HepG2 (cell line): ENCODE results near the gene A1CF. TPM values are rescaled to one million over a fixed set of nuclear protein-coding genes. Genes with fewer than 3 reads are reported as not detected.
"Not testable (repeated sequence)": the region's sequence is repeated elsewhere in the genome, so short reads cannot be mapped to it uniquely, and the experiment has no call there.

Experiments used
- ATAC-seq: fragments of 200-7000 bp; cut with Tn5 transposase; 3 replicates; pipeline ENCODE4 v1.9.1; 2020; ENCODE audit warnings: mild to moderate bottlenecking, moderate library complexity
- BruUV-seq: library from RNA; stranded (reverse); fragments of 400-500 nt; replicated peaks from 2 replicates; lab custom pipeline; 2021; lab: Mats Ljungman, UMichigan
- CTCF ChIA-PET: fragments of 300-600 bp; formaldehyde crosslinking; extraction: SDS; loops from one replicate; lab custom pipeline; 2021; ENCODE audit warnings: low total read pairs, inconsistent platforms, low intra/inter-chr PET ratio; lab: Yijun Ruan, JAX
- POLR2A ChIA-PET: fragments of 350-600 bp; sonication (Branson Sonifier 250); formaldehyde crosslinking; loops from one replicate; lab custom pipeline; 2020; ENCODE audit warnings: antibody characterized with exemption, inconsistent platforms; lab: Yijun Ruan, JAX
- DNase-seq: peaks from one replicate; pipeline ENCODE4 v3.0.0-alpha.2; 2015; ENCODE audit warnings: low spot score
- FAIRE-seq: peaks from 3 replicates; lab custom pipeline; 2011; peaks lifted over from hg19 to GRCh38; lab: Jason Lieb, UNC
- H2AFZ ChIP-seq: one replicate; pipeline ENCODE4 v1.6.1; 2011; ENCODE audit warnings: low read length, inconsistent platforms
- H3K27ac ChIP-seq: fragments of 300-600 bp; 3 replicates; pipeline ENCODE4 v1.8.0; 2011; ENCODE audit warnings: mixed run types, mild to moderate bottlenecking, mixed read lengths, low read length, inconsistent platforms; ENCODE audit not compliant: insufficient read depth; ENCODE audit errors: extremely low read length
- H3K27me3 ChIP-seq, 2 experiments: fragments of 200-600 bp in 1 of 2; 2 replicates in 1 of 2; 3 replicates in 1 of 2; pipeline versions ENCODE4 v1.6.0 to v1.8.0; 2011; ENCODE audit warnings: low read length in 2 of 2, mild to moderate bottlenecking in 2 of 2, moderate library complexity in 2 of 2, inconsistent platforms in 1 of 2; ENCODE audit not compliant: insufficient read depth in 2 of 2, control insufficient read depth in 1 of 2
- H3K36me3 ChIP-seq, 2 experiments: fragments of 200-600 bp in 1 of 2; replicated peaks in 1 of 2; 2 replicates in 1 of 2; 3 replicates in 1 of 2; pipeline versions ENCODE4 v1.5.1 to v1.8.0; 2011; ENCODE audit warnings: low read length in 2 of 2, inconsistent platforms in 1 of 2; ENCODE audit not compliant: insufficient read depth in 2 of 2, control insufficient read depth in 1 of 2
- H3K4me1 ChIP-seq: 2 replicates; pipeline ENCODE4 v1.5.1; 2012; ENCODE audit warnings: low read length, inconsistent platforms; ENCODE audit not compliant: insufficient read depth
- H3K4me2 ChIP-seq: 2 replicates; pipeline ENCODE4 v1.6.0; 2011; ENCODE audit warnings: low read depth, low read length, inconsistent platforms
- H3K4me3 ChIP-seq, 3 experiments: fragments of 200-600 bp in 1 of 3; sonication (generic), shearing (Covaris generic) in 1 of 3; replicated peaks in 1 of 3; 2 replicates each; pipeline ENCODE4 v1.5.1; 2011 to 2016; ENCODE audit warnings: low read length in 3 of 3, inconsistent platforms in 2 of 3, low read depth in 2 of 3, mild to moderate bottlenecking in 2 of 3, control low read depth in 1 of 3, mixed read lengths in 1 of 3; ENCODE audit not compliant: insufficient read depth in 1 of 3
- H3K79me2 ChIP-seq: one replicate; pipeline ENCODE4 v1.6.1; 2011; ENCODE audit warnings: low read length, inconsistent platforms; ENCODE audit not compliant: insufficient read depth
- H3K9ac ChIP-seq: 2 replicates; pipeline ENCODE4 v1.6.0; 2011; ENCODE audit warnings: mild to moderate bottlenecking, low read depth, low read length, inconsistent platforms; ENCODE audit not compliant: insufficient read depth
- H3K9me3 ChIP-seq: 2 replicates; pipeline ENCODE4 v1.5.1; 2012; ENCODE audit warnings: mild to moderate bottlenecking, low read length
- H4K20me1 ChIP-seq: 2 replicates; pipeline ENCODE4 v1.6.0; 2011; ENCODE audit warnings: inconsistent platforms, mild to moderate bottlenecking, low read length, moderate library complexity; ENCODE audit not compliant: insufficient read depth
- ELF1 ChIP-seq: sonication (generic); formaldehyde crosslinking; IDR thresholded peaks from 2 replicates; pipeline ENCODE4 v1.4.0; 2020; ENCODE audit warnings: missing genetic modification reagents
- ZBTB4 ChIP-seq: sonication (generic); formaldehyde crosslinking; IDR thresholded peaks from 2 replicates; pipeline ENCODE4 v1.4.0; 2020; ENCODE audit warnings: missing genetic modification reagents, mild to moderate bottlenecking, borderline replicate concordance
- WGBS: methylation state at CpG from one replicate; pipeline ENCODE4 v1.1.6; 2017; ENCODE audit warnings: low lambda C conversion rate; 5-methylcytosine and 5-hydroxymethylcytosine counted together
- in situ Hi-C: cut with HindIII; loops from 2 replicates; pipeline ENCODE4 v1.10.0; 2017; ENCODE audit warnings: low pct_unique_long_range_greater_than_20kb; ENCODE audit not compliant: extremely low pct_ligation_motif_present
- intact Hi-C: fragments of 100-400 bp; cut with micrococcal nuclease; formaldehyde crosslinking; loops from one replicate; pipeline ENCODE4 v1.10.0; 2022; ENCODE audit not compliant: unreplicated experiment
- polyA plus RNA-seq, 8 experiments: library from polyadenylated mRNA; depleted of rRNA in 3 of 8; stranded (reverse) in 7 of 8; unstranded in 1 of 8; fragments of >200 nt; fragmentation: Illumina TruSeq in 4 of 8; extraction: Trizol in 4 of 8; gene quantifications; 2 replicates each; pipeline versions ENCODE4 v1.2.1 to v1.2.3, GENCODE V29; 2011 to 2016; ENCODE audit warnings: low read depth in 4 of 8, missing spikeins in 1 of 8, mixed read lengths in 1 of 8; ENCODE audit not compliant: insufficient read depth in 1 of 8
- total RNA-seq, 5 experiments: library from RNA; depleted of rRNA; stranded (reverse); fragments of >200 nt; fragmentation: Illumina TruSeq; extraction: Trizol; gene quantifications; 2 replicates each; pipeline ENCODE4 v1.2.3, GENCODE V29; 2016; ENCODE audit warnings: low read depth in 1 of 5

Gene A1CF
- total and polyA plus RNA-seq, 2 of the 13 experiments (the other 11 are each of a cell fraction or from before 2014, with no cell fraction given), result 56.1 to 58.1 TPM

GRCh38 chr10:50927522-50928189 is 42.2 kb upstream of the A1CF start:
- 6% methylated on average over 2 of the region's 2 CpGs for WGBS
- Histone ChIP-seq H3K4me2 (no peak overlapping the region), H3K9ac (no peak overlapping the region), H2AFZ (no peak overlapping the region), H3K27me3 (no peaks in the 10 kb centered on the region), H3K79me2 (no peaks in the 10 kb centered on the region), H3K9me3 (peaks cover 15% of the 10 kb centered on the region), H3K36me3 (no peaks in the 10 kb centered on the region), H4K20me1 (no peaks in the 10 kb centered on the region), H3K27ac (no peak overlapping the region), H3K4me3 (no peak overlapping the region), H3K4me1 (no peaks in the 10 kb centered on the region)
- FAIRE-seq (no peak), ATAC-seq (no peak), DNase-seq (no peak)
- in situ Hi-C loops (no loop called here), intact Hi-C loops (no loop called here)
- ChIA-PET CTCF (no interaction called here), POLR2A (no interaction called here)
- no peak for TF ChIP-seq ELF1 (CRISPR knock-in tag)
- no peak for TF ChIP-seq ZBTB4 (CRISPR knock-in tag)
- BruUV-seq, result no TSS peak

- in situ Hi-C loops, result not testable (repeated sequence)
Measured at GRCh38 chr10:50923471-50923870, 38.0 kb upstream of the A1CF start.

More at GRCh38 chr10:50923471-50923870, 38.0 kb upstream of the A1CF start:
- H3K4me3 ChIP-seq, H3K79me2 ChIP-seq, intact Hi-C loops, POLR2A ChIA-PET, H3K4me1 ChIP-seq, DNase-seq, BruUV-seq, H3K27ac ChIP-seq, CTCF ChIA-PET, H2AFZ ChIP-seq, ATAC-seq, H3K36me3 ChIP-seq, H3K27me3 ChIP-seq, H3K4me2 ChIP-seq, H4K20me1 ChIP-seq, H3K9ac ChIP-seq, FAIRE-seq: not testable (repeated sequence)
- peaks cover 20% of the 10 kb centered on the region for H3K9me3 ChIP-seq
- WGBS, result 0% methylated on average over 1 of the region's 1 CpG
